ENCODE measurements around the gene BMX.

Gene BMX

DNA sequence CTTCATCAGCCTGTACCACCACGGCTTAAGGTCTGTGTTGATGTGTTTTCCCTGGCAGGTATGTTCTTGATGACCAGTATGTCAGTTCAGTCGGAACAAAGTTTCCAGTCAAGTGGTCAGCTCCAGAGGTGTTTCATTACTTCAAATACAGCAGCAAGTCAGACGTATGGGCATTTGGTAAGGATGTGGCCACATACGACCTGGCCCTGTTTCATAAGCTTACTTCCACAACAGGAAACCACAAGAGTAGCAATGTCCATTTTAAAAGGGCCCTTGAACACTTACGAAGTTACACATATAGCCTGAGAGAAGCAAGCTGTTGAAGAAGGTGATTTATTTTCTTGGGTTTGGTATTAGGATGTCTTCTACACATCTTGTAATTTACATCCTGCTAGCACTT is 46.1 kb downstream of the BMX start:
- TF ChIP-seq, protein P1, sequence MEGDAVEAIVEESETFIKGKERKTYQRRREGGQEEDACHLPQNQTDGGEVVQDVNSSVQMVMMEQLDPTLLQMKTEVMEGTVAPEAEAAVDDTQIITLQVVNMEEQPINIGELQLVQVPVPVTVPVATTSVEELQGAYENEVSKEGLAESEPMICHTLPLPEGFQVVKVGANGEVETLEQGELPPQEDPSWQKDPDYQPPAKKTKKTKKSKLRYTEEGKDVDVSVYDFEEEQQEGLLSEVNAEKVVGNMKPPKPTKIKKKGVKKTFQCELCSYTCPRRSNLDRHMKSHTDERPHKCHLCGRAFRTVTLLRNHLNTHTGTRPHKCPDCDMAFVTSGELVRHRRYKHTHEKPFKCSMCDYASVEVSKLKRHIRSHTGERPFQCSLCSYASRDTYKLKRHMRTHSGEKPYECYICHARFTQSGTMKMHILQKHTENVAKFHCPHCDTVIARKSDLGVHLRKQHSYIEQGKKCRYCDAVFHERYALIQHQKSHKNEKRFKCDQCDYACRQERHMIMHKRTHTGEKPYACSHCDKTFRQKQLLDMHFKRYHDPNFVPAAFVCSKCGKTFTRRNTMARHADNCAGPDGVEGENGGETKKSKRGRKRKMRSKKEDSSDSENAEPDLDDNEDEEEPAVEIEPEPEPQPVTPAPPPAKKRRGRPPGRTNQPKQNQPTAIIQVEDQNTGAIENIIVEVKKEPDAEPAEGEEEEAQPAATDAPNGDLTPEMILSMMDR (conservative IDR thresholded peaks at IDR 0.05; ENCODE audit: low read depth, low read length), result no peak
- H3K4me3 ChIP-seq (ENCODE audit: low read depth, low read length), result no peak overlapping the region
- DNase-seq (ENCODE audit: low read depth), result no peak

- no peak overlapping the region for H3K4me3 ChIP-seq (ENCODE audit: low read depth, low read length)
- TF ChIP-seq, protein P1 (conservative IDR thresholded peaks at IDR 0.05; ENCODE audit: low read depth, low read length), result no peak
- no peak for DNase-seq (ENCODE audit: low read depth)
Observed at GRCh38 chrX:15547356-15547755, 46.7 kb downstream of the BMX start.

GRCh38 chrX:15549189-15550012 is 48.8 kb downstream of the BMX start:
- H3K4me3 ChIP-seq (ENCODE audit: low read depth, low read length), result no peak overlapping the region
- DNase-seq (ENCODE audit: low read depth), result no peak
- TF ChIP-seq, protein P1 (conservative IDR thresholded peaks at IDR 0.05; ENCODE audit: low read depth, low read length), result no peak

GRCh38 chrX:15559227-15559626 is 58.6 kb downstream of the BMX start:
- TF ChIP-seq, protein P1 (conservative IDR thresholded peaks at IDR 0.05; ENCODE audit: low read depth, low read length), result no peak
- H3K4me3 ChIP-seq (ENCODE audit: low read depth, low read length), result no peak overlapping the region
- DNase-seq (ENCODE audit: low read depth), result no peak

DNA sequence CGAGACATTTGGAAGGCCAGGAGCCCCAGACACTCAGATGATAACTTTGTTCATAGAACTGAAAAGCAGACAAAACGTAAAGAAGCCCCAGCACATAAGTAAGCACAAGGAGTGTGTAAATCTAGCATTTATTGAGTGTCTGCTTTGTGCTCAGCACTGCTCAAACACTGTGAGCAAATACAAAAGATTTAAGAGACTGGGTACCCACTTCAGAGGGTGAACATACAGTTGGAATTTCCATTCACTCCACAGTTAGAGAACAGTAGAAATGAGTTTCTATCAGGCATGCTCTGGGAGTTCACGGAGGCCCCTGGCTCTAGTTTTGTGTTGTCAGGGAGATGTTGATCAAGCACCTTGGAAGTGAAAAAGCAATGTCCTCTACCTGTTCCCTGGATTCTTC is 60.3 kb downstream of the BMX start:
- TF ChIP-seq, protein P1 (conservative IDR thresholded peaks at IDR 0.05; ENCODE audit: low read depth, low read length), result no peak
- no peak for DNase-seq (ENCODE audit: low read depth)
- H3K4me3 ChIP-seq (ENCODE audit: low read depth, low read length), result no peak overlapping the region

DNA sequence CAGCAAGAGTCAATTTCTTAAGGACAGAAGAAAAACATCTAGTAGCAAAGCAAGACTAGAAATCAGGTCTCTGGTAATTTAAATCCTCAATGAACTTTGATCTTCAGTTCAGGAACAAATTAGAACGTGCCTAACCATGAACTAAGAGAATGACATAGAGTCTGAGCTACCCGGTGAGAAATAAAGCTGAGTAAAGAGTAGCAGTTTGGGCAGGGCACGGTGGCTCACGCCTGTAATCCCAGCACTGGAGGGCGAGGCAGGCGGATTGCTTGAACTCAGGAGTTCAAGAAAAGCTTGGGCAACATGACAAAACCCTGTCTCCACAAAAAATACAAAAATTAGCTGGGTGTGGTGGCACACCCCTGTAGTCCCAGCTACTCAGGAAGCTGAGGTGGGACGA is 62.4 kb downstream of the BMX start:
- no peak overlapping the region for H3K4me3 ChIP-seq (ENCODE audit: low read depth, low read length)
- no peak for DNase-seq (ENCODE audit: low read depth)
- TF ChIP-seq, protein P1 (conservative IDR thresholded peaks at IDR 0.05; ENCODE audit: low read depth, low read length), result no peak

All from choroid plexus epithelial cell (primary cell).